RWPE2 (cell line): ENCODE data around the gene DOCK9.
A peak's percentile ranks its signal among the peaks of the same experiment; 100 is the strongest.

Source experiments
- ATAC-seq: fragments of 200-7000 bp; cut with Tn5 transposase; 3 replicates; pipeline ENCODE4 v1.9.1; 2021; ENCODE audit warnings: low read depth
- DNase-seq: peaks from one replicate; pipeline ENCODE4 v3.0.0-alpha.2; 2020; ENCODE audit warnings: low spot score
- H3K27ac ChIP-seq: fragments of 450-650 bp; 2 replicates; pipeline ENCODE4 v1.5.1; 2017; ENCODE audit warnings: mild to moderate bottlenecking; ENCODE audit not compliant: poor library complexity, severe bottlenecking
- H3K27me3 ChIP-seq: fragments of 250-450 bp; sonication (Bioruptor Pico); 2 replicates; pipeline ENCODE4 v1.5.1; 2021; ENCODE audit warnings: mild to moderate bottlenecking, moderate library complexity; ENCODE audit not compliant: insufficient read depth, poor library complexity, severe bottlenecking
- H3K36me3 ChIP-seq: fragments of 250-450 bp; sonication (Bioruptor Pico); 2 replicates; pipeline ENCODE4 v1.5.1; 2020; ENCODE audit warnings: low read depth, mild to moderate bottlenecking, moderate library complexity
- H3K4me1 ChIP-seq: fragments of 250-450 bp; sonication (Bioruptor Pico); 2 replicates; pipeline ENCODE4 v1.5.1; 2021; ENCODE audit warnings: mild to moderate bottlenecking, moderate library complexity; ENCODE audit not compliant: insufficient read depth, poor library complexity, severe bottlenecking
- H3K4me3 ChIP-seq: fragments of 250-450 bp; sonication (Bioruptor Pico); 2 replicates; pipeline ENCODE4 v1.5.1; 2021; ENCODE audit warnings: mild to moderate bottlenecking, moderate library complexity; ENCODE audit not compliant: severe bottlenecking
- H3K9me3 ChIP-seq: fragments of 250-450 bp; sonication (Bioruptor Pico); 2 replicates; pipeline ENCODE4 v1.5.1; 2021; ENCODE audit warnings: mild to moderate bottlenecking, moderate library complexity; ENCODE audit not compliant: severe bottlenecking
- TF ChIP-seq, protein P1 (sequence below): fragments of 450-650 bp; IDR thresholded peaks from one replicate; pipeline ENCODE4 v1.5.1; 2017; ENCODE audit warnings: mild to moderate bottlenecking, moderate library complexity; ENCODE audit not compliant: poor library complexity, severe bottlenecking

Gene DOCK9

DNA sequence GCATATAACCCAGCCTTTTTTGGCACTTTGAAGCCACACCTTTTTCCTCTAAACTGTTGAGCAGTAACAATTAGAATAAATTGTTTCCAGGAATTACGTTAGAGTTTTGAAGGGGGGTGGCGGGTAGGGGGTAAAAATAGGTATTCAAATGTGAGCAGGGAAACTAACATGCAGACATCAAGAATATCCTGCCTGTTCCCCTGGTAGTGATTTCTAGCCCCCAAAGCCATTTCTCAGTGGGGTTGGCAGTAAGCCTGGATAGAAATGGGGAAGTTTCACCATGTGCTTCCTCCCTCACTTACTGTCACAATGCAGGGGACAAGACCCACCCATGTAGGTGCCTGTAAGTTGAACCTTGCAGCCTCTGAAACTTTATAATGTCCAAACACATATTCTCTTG is 3.8 kb downstream of the DOCK9 start:
- DNase-seq (no peak), ATAC-seq (no peak)
- no peaks in the 10 kb centered on the region for H3K27me3 ChIP-seq
- H3K27ac ChIP-seq: no peak overlapping the region
- no peak overlapping the region for H3K4me3 ChIP-seq
- TF ChIP-seq, protein P1, sequence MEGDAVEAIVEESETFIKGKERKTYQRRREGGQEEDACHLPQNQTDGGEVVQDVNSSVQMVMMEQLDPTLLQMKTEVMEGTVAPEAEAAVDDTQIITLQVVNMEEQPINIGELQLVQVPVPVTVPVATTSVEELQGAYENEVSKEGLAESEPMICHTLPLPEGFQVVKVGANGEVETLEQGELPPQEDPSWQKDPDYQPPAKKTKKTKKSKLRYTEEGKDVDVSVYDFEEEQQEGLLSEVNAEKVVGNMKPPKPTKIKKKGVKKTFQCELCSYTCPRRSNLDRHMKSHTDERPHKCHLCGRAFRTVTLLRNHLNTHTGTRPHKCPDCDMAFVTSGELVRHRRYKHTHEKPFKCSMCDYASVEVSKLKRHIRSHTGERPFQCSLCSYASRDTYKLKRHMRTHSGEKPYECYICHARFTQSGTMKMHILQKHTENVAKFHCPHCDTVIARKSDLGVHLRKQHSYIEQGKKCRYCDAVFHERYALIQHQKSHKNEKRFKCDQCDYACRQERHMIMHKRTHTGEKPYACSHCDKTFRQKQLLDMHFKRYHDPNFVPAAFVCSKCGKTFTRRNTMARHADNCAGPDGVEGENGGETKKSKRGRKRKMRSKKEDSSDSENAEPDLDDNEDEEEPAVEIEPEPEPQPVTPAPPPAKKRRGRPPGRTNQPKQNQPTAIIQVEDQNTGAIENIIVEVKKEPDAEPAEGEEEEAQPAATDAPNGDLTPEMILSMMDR: no peak
- H3K36me3 ChIP-seq: no peaks in the 10 kb centered on the region
- H3K9me3 ChIP-seq: no peaks in the 10 kb centered on the region
- peaks cover 28% of the 10 kb centered on the region for H3K4me1 ChIP-seq

DNA sequence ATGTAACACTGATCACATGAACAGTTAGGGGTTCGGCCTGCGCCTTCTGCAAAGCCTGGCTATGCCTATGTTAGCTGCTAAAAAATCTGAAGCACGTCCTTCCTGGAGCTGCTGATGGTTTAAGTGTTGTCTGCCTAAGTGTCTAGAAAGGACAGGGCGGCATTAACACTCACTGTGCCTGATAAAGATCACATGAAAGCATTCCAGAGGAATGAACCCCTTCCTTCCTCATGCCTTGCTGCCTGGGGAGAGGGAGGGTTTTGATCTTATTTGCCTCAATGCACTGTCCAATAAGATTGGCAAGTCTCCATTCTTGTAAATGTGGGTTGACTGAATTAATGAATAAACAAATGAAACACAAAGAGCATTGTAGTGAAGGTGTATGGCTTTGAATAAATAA is 5.2 kb downstream of the DOCK9 start:
- TF ChIP-seq, protein P1: no peak
- no peaks in the 10 kb centered on the region for H3K36me3 ChIP-seq
- H3K4me1 ChIP-seq: peaks cover 22% of the 10 kb centered on the region
- H3K9me3 ChIP-seq: no peaks in the 10 kb centered on the region
- H3K4me3 ChIP-seq: no peak overlapping the region
- H3K27me3 ChIP-seq: no peaks in the 10 kb centered on the region
- ATAC-seq (peak; percentile 80), DNase-seq (no peak)
- peak overlapping the region; percentile 25 for H3K27ac ChIP-seq

DNA sequence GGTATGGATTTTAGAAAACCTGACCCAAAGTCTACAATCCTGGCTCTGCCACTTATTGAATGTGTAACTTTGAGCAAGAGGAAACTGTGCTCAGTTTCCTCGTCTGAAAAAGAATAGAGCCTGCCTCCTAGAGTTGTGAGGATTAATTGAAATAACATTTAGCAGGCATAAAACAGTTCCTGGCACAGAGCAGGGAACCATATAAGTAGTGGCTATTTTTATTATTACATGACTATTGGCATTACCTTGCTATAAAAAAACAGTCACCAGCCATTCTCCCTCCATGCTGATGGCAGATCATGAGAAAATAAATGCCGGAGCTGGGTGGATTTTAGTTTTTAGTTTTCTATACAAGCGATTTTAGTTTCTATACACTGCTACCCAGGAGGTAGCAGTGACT is 5.8 kb downstream of the DOCK9 start:
- Histone ChIP-seq H3K4me1 (peaks cover 22% of the 10 kb centered on the region), H3K27me3 (no peaks in the 10 kb centered on the region), H3K27ac (peak overlapping the region; percentile 25), H3K36me3 (no peaks in the 10 kb centered on the region), H3K9me3 (no peaks in the 10 kb centered on the region), H3K4me3 (no peak overlapping the region)
- ATAC-seq (no peak), DNase-seq (no peak)
- TF ChIP-seq, protein P1: no peak

DNA sequence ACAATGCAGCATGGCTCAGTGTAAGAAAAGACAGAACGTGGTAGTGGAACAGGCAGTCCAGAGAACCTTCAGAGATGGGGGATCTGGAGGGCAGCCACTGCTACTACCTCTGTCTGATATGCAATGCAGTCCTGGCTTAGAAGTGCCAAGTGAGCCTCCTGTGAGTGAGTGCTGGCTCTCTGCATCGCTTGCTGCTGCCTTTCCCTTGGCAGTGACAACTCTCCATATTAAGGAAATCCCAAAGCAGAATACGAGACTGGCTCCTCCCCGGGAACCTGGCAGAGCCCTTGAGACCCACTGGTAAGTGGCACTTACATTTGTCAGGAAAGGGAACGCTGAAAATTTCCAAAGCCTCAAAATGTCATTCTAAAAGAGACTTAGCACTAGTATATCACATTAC is 7.5 kb downstream of the DOCK9 start:
- no peak for DNase-seq
- no peaks in the 10 kb centered on the region for H3K27me3 ChIP-seq
- H3K4me3 ChIP-seq: no peak overlapping the region
- no peaks in the 10 kb centered on the region for H3K9me3 ChIP-seq
- TF ChIP-seq, protein P1: no peak
- H3K27ac ChIP-seq: no peak overlapping the region
- no peaks in the 10 kb centered on the region for H3K36me3 ChIP-seq
- peaks cover 12% of the 10 kb centered on the region for H3K4me1 ChIP-seq
- ATAC-seq: no peak

DNA sequence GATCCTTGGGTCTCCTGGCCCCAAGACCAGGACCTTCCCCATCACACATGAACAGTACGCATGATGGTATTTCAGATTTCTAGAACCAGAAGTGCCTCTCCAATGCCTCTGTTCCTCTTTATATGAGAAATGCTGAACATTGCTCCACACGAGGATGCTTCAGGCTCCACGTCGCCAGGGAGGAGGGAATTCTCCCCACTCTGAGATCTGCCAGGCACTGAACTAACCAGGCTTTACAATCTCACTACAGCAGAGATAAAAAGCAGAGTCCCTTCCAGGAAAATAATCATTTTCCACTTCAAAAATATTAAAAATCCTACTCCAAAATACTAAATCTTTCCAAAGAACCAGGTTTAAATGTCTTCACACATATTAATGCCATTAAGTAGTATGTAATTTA is 10.4 kb downstream of the DOCK9 start:
- Histone ChIP-seq H3K4me1 (peaks cover 4% of the 10 kb centered on the region), H3K9me3 (no peaks in the 10 kb centered on the region), H3K4me3 (no peak overlapping the region), H3K27ac (no peak overlapping the region), H3K27me3 (no peaks in the 10 kb centered on the region), H3K36me3 (no peaks in the 10 kb centered on the region)
- ATAC-seq (no peak), DNase-seq (no peak)
- TF ChIP-seq, protein P1: no peak
